H9 (cell line): Measurements from ENCODE around the gene PIK3C3. TPM values are rescaled to one million over a fixed set of nuclear protein-coding genes. Genes with fewer than 3 reads are reported as not detected.

Experiments
- DNase-seq: peaks from one replicate; pipeline ENCODE4 v3.0.0-alpha.2; 2017
- H2AFZ ChIP-seq: one replicate; pipeline ENCODE4 v1.6.1; 2013; ENCODE audit warnings: mild to moderate bottlenecking, low read length, control low read depth, moderate library complexity
- H2AK5ac ChIP-seq: 2 replicates; pipeline ENCODE4 v1.6.1; 2013; ENCODE audit warnings: low read length, control low read depth, mixed read lengths; ENCODE audit not compliant: insufficient read length
- H2BK120ac ChIP-seq: one replicate; pipeline ENCODE4 v1.6.1; 2013; ENCODE audit warnings: low read depth, mild to moderate bottlenecking, low read length, control low read depth, inconsistent platforms; ENCODE audit not compliant: poor library complexity, severe bottlenecking
- H2BK12ac ChIP-seq: 2 replicates; pipeline ENCODE4 v1.6.1; 2013; ENCODE audit warnings: low read length, control low read depth, mixed read lengths, low read depth; ENCODE audit not compliant: insufficient read length
- H2BK15ac ChIP-seq: 2 replicates; pipeline ENCODE4 v1.6.1; 2013; ENCODE audit warnings: low read depth, low read length, control low read depth
- H2BK20ac ChIP-seq: one replicate; pipeline ENCODE4 v1.6.1; 2013; ENCODE audit warnings: low read depth, mild to moderate bottlenecking, low read length, control low read depth, inconsistent platforms; ENCODE audit not compliant: poor library complexity, severe bottlenecking
- H2BK5ac ChIP-seq: 2 replicates; pipeline ENCODE4 v1.6.1; 2013; ENCODE audit warnings: low read length, control low read depth, mixed read lengths; ENCODE audit not compliant: insufficient read length
- H3K14ac ChIP-seq: 2 replicates; pipeline ENCODE4 v1.6.1; 2013; ENCODE audit warnings: low read length, control low read depth; ENCODE audit not compliant: insufficient read depth
- H3K18ac ChIP-seq: 2 replicates; pipeline ENCODE4 v1.6.1; 2013; ENCODE audit warnings: low read depth, mild to moderate bottlenecking, mixed read lengths, low read length, control low read depth; ENCODE audit not compliant: insufficient read length
- H3K23ac ChIP-seq: 2 replicates; pipeline ENCODE4 v1.6.1; 2013; ENCODE audit warnings: low read length, control low read depth, mixed read lengths, low read depth; ENCODE audit not compliant: insufficient read length
- H3K23me2 ChIP-seq: 2 replicates; pipeline ENCODE4 v1.6.1; 2013; ENCODE audit warnings: low read depth, mild to moderate bottlenecking, mixed read lengths, low read length, control low read depth; ENCODE audit not compliant: insufficient read length, poor library complexity, severe bottlenecking
- H3K27ac ChIP-seq: 2 replicates; pipeline ENCODE4 v1.5.1; 2013; ENCODE audit warnings: low read length, control low read depth, mixed read lengths, low read depth; ENCODE audit not compliant: insufficient read length
- H3K27me3 ChIP-seq: 2 replicates; pipeline ENCODE4 v1.6.1; 2013; ENCODE audit warnings: low read length, control low read depth, inconsistent platforms; ENCODE audit not compliant: insufficient read depth
- H3K4ac ChIP-seq: 2 replicates; pipeline ENCODE4 v1.6.1; 2013; ENCODE audit warnings: low read depth, mild to moderate bottlenecking, control low read depth, inconsistent platforms, low read length, moderate library complexity
- H3K4me1 ChIP-seq: 2 replicates; pipeline ENCODE4 v1.6.1; 2013; ENCODE audit warnings: low read length, control low read depth, inconsistent platforms; ENCODE audit not compliant: insufficient read depth
- H3K4me2 ChIP-seq: 2 replicates; pipeline ENCODE4 v1.6.1; 2013; ENCODE audit warnings: low read length, control low read depth, mixed read lengths; ENCODE audit not compliant: insufficient read length, insufficient read depth
- H3K56ac ChIP-seq: 2 replicates; pipeline ENCODE4 v1.6.1; 2013; ENCODE audit warnings: low read depth, mild to moderate bottlenecking, mixed read lengths, low read length, control low read depth; ENCODE audit not compliant: insufficient read length
- H3K79me1 ChIP-seq: 2 replicates; pipeline ENCODE4 v1.6.1; 2013; ENCODE audit warnings: low read depth, mild to moderate bottlenecking, moderate library complexity, low read length, control low read depth, inconsistent platforms; ENCODE audit not compliant: insufficient read depth, poor library complexity, severe bottlenecking
- H3K79me2 ChIP-seq: 2 replicates; pipeline ENCODE4 v1.6.1; 2013; ENCODE audit warnings: low read length, control low read depth, inconsistent platforms; ENCODE audit not compliant: insufficient read depth
- H3K9ac ChIP-seq: 2 replicates; pipeline ENCODE4 v1.6.1; 2013; ENCODE audit warnings: low read length, control low read depth, mixed read lengths; ENCODE audit not compliant: insufficient read length; ENCODE audit errors: extremely low read depth
- H3K9me3 ChIP-seq: one replicate; pipeline ENCODE4 v1.6.1; 2013; ENCODE audit warnings: low read depth, low read length, inconsistent platforms; ENCODE audit not compliant: control insufficient read depth
- H3T11ph ChIP-seq: one replicate; pipeline ENCODE4 v1.6.1; 2013; ENCODE audit warnings: mild to moderate bottlenecking, low read length, control low read depth, inconsistent platforms
- H4K20me1 ChIP-seq: one replicate; pipeline ENCODE4 v1.6.1; 2013; ENCODE audit not compliant: control insufficient read depth, insufficient read length, insufficient read depth
- H4K5ac ChIP-seq: 2 replicates; pipeline ENCODE4 v1.6.1; 2013; ENCODE audit warnings: low read depth, mild to moderate bottlenecking, mixed read lengths, low read length, control low read depth; ENCODE audit not compliant: insufficient read length
- H4K8ac ChIP-seq: replicated peaks from 2 replicates; pipeline ENCODE4 v1.6.1; 2013; ENCODE audit warnings: low read length, control low read depth, mixed read lengths, low read depth; ENCODE audit not compliant: insufficient read length
- H4K91ac ChIP-seq: 2 replicates; pipeline ENCODE4 v1.6.1; 2013; ENCODE audit warnings: low read depth, mild to moderate bottlenecking, moderate library complexity, mixed read lengths, low read length, control low read depth; ENCODE audit not compliant: insufficient read length
- H3K27ac Mint-ChIP-seq, 3 experiments: 2 replicates in 2 of 3; 3 replicates in 1 of 3; pipeline ENCODE4 v1.8.0; 2020 to 2021; ENCODE audit warnings: mixed read lengths in 3 of 3, mild to moderate bottlenecking in 1 of 3, moderate library complexity in 1 of 3
- H3K27me3 Mint-ChIP-seq: 2 replicates; pipeline ENCODE4 v1.8.0; 2021; ENCODE audit warnings: low read depth, mild to moderate bottlenecking, moderate library complexity, mixed read lengths
- H3K36me3 Mint-ChIP-seq, 3 experiments: 2 replicates in 2 of 3; 3 replicates in 1 of 3; pipeline ENCODE4 v1.8.0; 2020 to 2021; ENCODE audit warnings: low read depth in 3 of 3, mixed read lengths in 3 of 3; ENCODE audit not compliant: insufficient read depth in 1 of 3
- H3K4me1 Mint-ChIP-seq, 2 experiments: 2 replicates each; pipeline ENCODE4 v1.8.0; 2020; ENCODE audit warnings: mixed read lengths in 2 of 2
- H3K4me3 Mint-ChIP-seq, 2 experiments: 2 replicates in 1 of 2; 3 replicates in 1 of 2; pipeline ENCODE4 v1.8.0; 2020 to 2021; ENCODE audit warnings: mild to moderate bottlenecking in 2 of 2, mixed read lengths in 2 of 2, moderate library complexity in 1 of 2
- H3K9me3 Mint-ChIP-seq, 2 experiments: 2 replicates in 1 of 2; 3 replicates in 1 of 2; pipeline ENCODE4 v1.8.0; 2020; ENCODE audit warnings: mild to moderate bottlenecking in 2 of 2, mixed read lengths in 2 of 2, moderate library complexity in 1 of 2
- CTCF ChIP-seq: fragments of 200-600 bp; sonication (generic); conservative IDR thresholded peaks from 3 replicates; pipeline ENCODE4 v1.8.0; 2021; ENCODE audit warnings: antibody characterized with exemption, mild to moderate bottlenecking
- WGBS: extraction: QIAGEN DNeasy Blood & Tissue Kit; methylation state at CpG from one replicate; pipeline ENCODE4 v1.1.7; 2013; ENCODE audit warnings: missing lambda C conversion rate, low lambda C conversion rate, mixed read lengths; ENCODE audit not compliant: insufficient read length; ENCODE audit errors: extremely low coverage; 5-methylcytosine and 5-hydroxymethylcytosine counted together
- total RNA-seq: library from RNA; stranded (reverse); gene quantifications from 2 replicates; pipeline ENCODE4 v1.2.1, GENCODE V29; 2021

The PIK3C3 gene
- total RNA-seq, 1 experiment from 2014 or later, result 48.8 TPM

- Histone ChIP-seq H3K18ac (no peak overlapping the region), H3K23ac (no peak overlapping the region), H4K8ac (no peak overlapping the region), H3K27me3 (no peaks in the 10 kb centered on the region), H2BK5ac (no peak overlapping the region), H4K91ac (no peak overlapping the region), H3T11ph (no peak overlapping the region), H3K79me2 (no peaks in the 10 kb centered on the region), H4K20me1 (no peaks in the 10 kb centered on the region), H3K79me1 (no peaks in the 10 kb centered on the region), H3K4me1 (no peaks in the 10 kb centered on the region), H3K4ac (no peak overlapping the region), H2AK5ac (no peak overlapping the region), H3K9ac (no peak overlapping the region), H2BK120ac (no peak overlapping the region), H3K14ac (no peak overlapping the region), H3K23me2 (no peaks in the 10 kb centered on the region), H2BK20ac (no peak overlapping the region), H2AFZ (no peak overlapping the region), H4K5ac (no peak overlapping the region), H2BK15ac (no peak overlapping the region), H3K4me2 (no peak overlapping the region), H3K56ac (no peak overlapping the region), H2BK12ac (no peak overlapping the region), H3K27ac (no peak overlapping the region), H3K9me3 (no peaks in the 10 kb centered on the region)
- no CpG with 5 or more reads among the region's 1 CpG for WGBS
- DNase-seq, result no peak
- TF ChIP-seq CTCF, result no peak
- Mint-ChIP-seq H3K4me3 (no peak overlapping the region), H3K27ac (no peak overlapping the region; a peak in 1 of 7 replicates), H3K4me1 (no peaks in the 10 kb centered on the region), H3K36me3 (peaks cover 5 to 41% (median 30%) of the 10 kb centered on the region in 3 experiments; a peak in 6 of 7 replicates), H3K27me3 (no peaks in the 10 kb centered on the region), H3K9me3 (no peaks in the 10 kb centered on the region)
These were observed 83.9 kb downstream of the PIK3C3 start for GRCh38 chr18:42038936-42039335.
